NB4 (cell line): ENCODE results near the gene GABRR2.

Experiments
- CTCF ChIP-seq: IDR thresholded peaks from one replicate; pipeline ENCODE4 v1.5.1; 2012; ENCODE audit warnings: low read depth, low read length
- MYC ChIP-seq: IDR thresholded peaks from 2 replicates; pipeline ENCODE4 v1.6.1; 2011; ENCODE audit warnings: low read depth, low read length
- POLR2A ChIP-seq: IDR thresholded peaks from 2 replicates; pipeline ENCODE4 v1.6.1; 2011; ENCODE audit warnings: mild to moderate bottlenecking; ENCODE audit not compliant: insufficient read length; ENCODE audit errors: extremely low read depth

- no peak for TF ChIP-seq CTCF
- TF ChIP-seq MYC, result no peak
- TF ChIP-seq POLR2A, result no peak
Measured at GRCh38 chr6:89301586-89302194, 13.4 kb downstream of the GABRR2 start.
